KOPT-K1 (cell line): ENCODE results near the gene ZNF155.

Source experiments
- H3K27ac ChIP-seq: fragments of 200-600 bp; sonication (generic); 2 replicates; pipeline ENCODE4 v1.5.1; 2016; ENCODE audit warnings: antibody characterized with exemption, mild to moderate bottlenecking, low read depth, low read length; ENCODE audit not compliant: poor library complexity, severe bottlenecking
- H3K36me3 ChIP-seq: fragments of 200-600 bp; sonication (generic); 2 replicates; pipeline ENCODE4 v1.5.1; 2017; ENCODE audit warnings: antibody characterized with exemption, mild to moderate bottlenecking, low read length, moderate library complexity; ENCODE audit not compliant: insufficient read depth
- H3K9me3 ChIP-seq: fragments of 200-600 bp; sonication (generic); 2 replicates; pipeline ENCODE4 v1.5.1; 2017; ENCODE audit warnings: antibody characterized with exemption, low read length, mild to moderate bottlenecking; ENCODE audit not compliant: insufficient read depth, poor library complexity, severe bottlenecking

Gene ZNF155

DNA sequence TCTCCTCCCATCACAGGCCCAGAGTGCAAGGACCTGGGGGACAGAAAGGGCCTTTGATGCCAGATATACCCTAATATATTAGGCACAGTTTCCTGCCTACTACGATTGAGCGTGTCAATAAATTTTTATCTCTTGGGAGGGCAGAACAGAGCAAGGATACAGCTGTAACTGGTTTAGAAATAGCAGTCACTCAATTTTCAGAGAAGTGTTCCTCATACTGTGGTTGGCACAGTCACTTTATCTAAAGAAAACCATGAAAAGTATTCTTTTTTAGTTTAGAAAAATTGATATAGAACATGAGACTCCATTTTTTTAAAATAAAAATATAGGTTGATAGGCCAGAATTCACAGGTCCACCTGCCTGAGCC, 460 bp upstream of the ZNF155 start:
- H3K27ac ChIP-seq: peak overlapping the region; percentile 50
- H3K9me3 ChIP-seq: no peaks in the 10 kb centered on the region
- no peaks in the 10 kb centered on the region for H3K36me3 ChIP-seq

GRCh38 chr19:43984687-43985000, 656 bp downstream of the ZNF155 start:
- no peaks in the 10 kb centered on the region for H3K9me3 ChIP-seq
- H3K36me3 ChIP-seq: peaks cover 8% of the 10 kb centered on the region; the same call in 1 of the 2 replicates
- peak overlapping the region; percentile 50 for H3K27ac ChIP-seq

GRCh38 chr19:43997631-43998290, 13.8 kb downstream of the ZNF155 start:
- Histone ChIP-seq H3K27ac (no peak overlapping the region), H3K36me3 (peaks cover 40% of the 10 kb centered on the region), H3K9me3 (no peaks in the 10 kb centered on the region)

DNA sequence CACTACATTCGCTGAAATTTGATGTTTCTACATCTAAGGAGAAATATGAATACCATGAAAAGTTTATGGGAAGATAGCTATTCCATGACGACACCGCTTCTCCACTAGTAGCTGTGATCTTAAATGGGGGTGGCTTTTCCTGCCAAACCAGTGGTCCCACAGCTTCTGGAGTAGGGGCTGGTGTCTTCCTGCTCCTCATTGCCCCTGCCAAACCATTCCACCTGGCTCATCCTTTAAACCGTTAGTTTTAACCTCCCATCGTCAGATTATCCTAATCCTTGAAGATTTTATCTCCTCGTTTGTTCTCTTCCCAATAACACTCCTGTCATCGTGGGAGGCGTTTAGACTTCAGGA, 18.2 kb downstream of the ZNF155 start:
- H3K36me3 ChIP-seq: peaks cover 14% of the 10 kb centered on the region
- peaks cover 7% of the 10 kb centered on the region for H3K9me3 ChIP-seq
- H3K27ac ChIP-seq: peak overlapping the region; percentile 67

GRCh38 chr19:44002566-44003460, 18.8 kb downstream of the ZNF155 start, which contains the start of gene ZNF230:
ZNF230 (plus strand) TSS chr19:44002957; CDS start chr19:44007079, 4,122 bp downstream.
- peak within 1 kb of the TSS; percentile 67 for H3K27ac ChIP-seq
- H3K36me3 ChIP-seq: peaks cover 16% of the 10 kb centered on the region
- H3K9me3 ChIP-seq: peaks cover 14% of the 10 kb centered on the region

GRCh38 chr19:44003461-44004009, 19.5 kb downstream of the ZNF155 start:
- H3K27ac ChIP-seq: peak overlapping the region; percentile 67
- peaks cover 23% of the 10 kb centered on the region for H3K36me3 ChIP-seq
- peaks cover 21% of the 10 kb centered on the region for H3K9me3 ChIP-seq

DNA sequence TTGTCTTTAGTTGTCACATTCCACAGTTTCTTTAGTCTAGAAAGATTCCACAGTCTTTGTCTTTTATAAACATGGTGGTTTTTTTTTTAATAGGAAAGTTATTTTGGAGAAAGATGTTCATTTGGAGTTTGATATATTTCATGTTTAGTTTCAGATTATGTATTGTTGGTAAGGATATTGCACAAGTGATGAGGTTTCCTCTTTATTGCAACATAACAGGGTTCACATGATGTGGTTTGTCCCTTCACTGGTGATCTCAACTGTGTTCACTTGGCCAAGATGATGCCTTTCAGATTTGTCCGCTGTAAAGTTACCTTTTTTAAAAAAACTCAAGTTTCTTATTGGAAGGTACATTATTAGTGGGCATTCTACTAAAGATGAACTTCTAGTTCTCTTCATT, 22.0 kb downstream of the ZNF155 start:
- Histone ChIP-seq H3K27ac (no peak overlapping the region), H3K9me3 (peaks cover 45% of the 10 kb centered on the region)

GRCh38 chr19:44007473-44007872, 23.5 kb downstream of the ZNF155 start:
- no peak overlapping the region for H3K27ac ChIP-seq
- peaks cover 63% of the 10 kb centered on the region for H3K36me3 ChIP-seq
- H3K9me3 ChIP-seq: peaks cover 60% of the 10 kb centered on the region

More for the DNA sequence above, 22.0 kb downstream of the ZNF155 start:
- peaks cover 48% of the 10 kb centered on the region for H3K36me3 ChIP-seq

GRCh38 chr19:44010468-44010867, 26.5 kb downstream of the ZNF155 start:
- Histone ChIP-seq H3K36me3 (peaks cover 67% of the 10 kb centered on the region), H3K27ac (no peak overlapping the region), H3K9me3 (peaks cover 80% of the 10 kb centered on the region)

GRCh38 chr19:44019498-44019897, 35.5 kb downstream of the ZNF155 start:
- peaks cover 8% of the 10 kb centered on the region for H3K9me3 ChIP-seq
- no peaks in the 10 kb centered on the region for H3K36me3 ChIP-seq
- H3K27ac ChIP-seq: no peak overlapping the region

DNA sequence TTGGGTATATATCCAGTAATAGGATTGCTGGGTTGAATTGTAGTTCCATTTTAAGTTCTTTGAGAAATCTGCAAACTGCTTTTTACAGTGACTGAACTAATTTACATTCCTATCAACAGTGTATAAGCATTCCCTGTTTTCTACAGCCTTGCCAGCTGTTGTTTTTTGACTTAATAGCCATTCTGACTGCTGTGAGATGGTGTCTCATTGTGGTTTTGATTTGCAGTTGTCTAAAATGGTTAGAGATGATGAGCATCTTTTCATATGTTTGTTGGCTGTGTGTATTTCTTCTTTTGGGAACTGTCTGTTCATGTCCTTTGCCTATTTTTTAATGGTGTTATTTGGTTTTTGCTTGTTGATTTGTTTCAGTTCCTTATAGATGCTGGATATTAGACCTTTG, 37.2 kb downstream of the ZNF155 start:
- H3K36me3 ChIP-seq: no peaks in the 10 kb centered on the region

DNA sequence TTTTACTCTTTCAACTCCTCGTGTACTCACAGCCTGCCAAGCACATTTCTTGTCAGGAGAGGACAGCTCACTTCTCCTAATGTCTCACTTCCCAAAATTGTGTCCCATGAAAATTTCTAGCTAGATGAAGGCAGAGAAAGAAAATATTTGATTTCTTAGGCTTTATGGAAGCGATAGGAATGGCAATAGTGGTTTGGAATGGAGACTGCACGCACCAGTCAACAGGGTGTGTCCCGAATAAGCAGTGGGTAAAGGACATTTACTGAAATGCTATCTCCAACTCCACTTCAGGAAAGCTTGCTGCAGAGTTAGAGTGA, 40.9 kb downstream of the ZNF155 start:
- Histone ChIP-seq H3K36me3 (peaks cover 33% of the 10 kb centered on the region), H3K27ac (peak overlapping the region; percentile 60), H3K9me3 (peaks cover 23% of the 10 kb centered on the region)

More for the DNA sequence above, 37.2 kb downstream of the ZNF155 start:
- H3K9me3 ChIP-seq: peaks cover 4% of the 10 kb centered on the region
- no peak overlapping the region for H3K27ac ChIP-seq

DNA sequence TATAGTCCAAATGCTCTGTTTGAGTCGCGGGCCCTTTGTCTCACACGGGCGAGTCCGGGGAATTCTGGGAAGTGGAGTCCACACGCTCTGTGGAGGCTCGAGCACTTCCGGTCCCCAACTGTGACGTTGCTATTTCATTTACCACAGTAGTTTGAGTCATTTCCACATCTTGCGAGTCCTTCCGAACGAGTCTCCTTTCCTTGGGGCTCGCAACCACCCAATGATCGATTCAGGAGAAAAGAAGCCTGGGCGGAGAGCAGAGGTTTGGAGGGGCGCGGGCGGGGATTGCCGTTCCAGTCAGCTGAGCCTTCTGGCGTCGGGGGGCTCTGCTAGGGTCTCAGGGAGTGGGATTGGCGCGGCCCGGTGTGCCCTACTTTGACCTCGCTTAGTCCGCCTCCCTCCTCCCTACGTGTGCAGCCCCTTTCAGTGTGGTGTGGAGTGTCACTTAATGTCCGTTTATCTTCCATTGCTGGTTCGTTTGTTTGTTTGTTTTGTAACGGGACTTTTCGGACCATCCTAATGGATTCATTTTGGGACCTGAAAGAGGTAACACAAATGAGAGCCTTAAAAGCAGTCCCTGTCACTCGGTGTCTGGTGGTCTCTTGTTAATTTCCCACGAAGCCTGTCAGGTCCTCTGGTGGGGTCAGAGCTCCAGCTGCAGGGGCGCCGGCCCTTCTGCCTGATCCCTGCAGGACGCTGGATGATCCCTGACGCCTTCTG, 41.4 kb downstream of the ZNF155 start, which contains the start of gene ZNF222:
Gene ZNF222, plus strand, starts transcription at position 163 of the 720 bp plus-strand sequence. Its CDS starts 58 bp downstream, at position 221.
- Histone ChIP-seq H3K27ac (peak within 1 kb of the TSS; percentile 60), H3K9me3 (peaks cover 28% of the 10 kb centered on the region), H3K36me3 (peaks cover 38% of the 10 kb centered on the region)

GRCh38 chr19:44026622-44027021, 42.6 kb downstream of the ZNF155 start:
- Histone ChIP-seq H3K9me3 (peaks cover 40% of the 10 kb centered on the region), H3K27ac (no peak overlapping the region), H3K36me3 (peaks cover 50% of the 10 kb centered on the region)
